ENCODE measurements around the gene PLAC8.
A peak's percentile ranks its signal among the peaks of the same experiment; 100 is the strongest.
"Not testable (repeated sequence)": the region's sequence is repeated elsewhere in the genome, so short reads cannot be mapped to it uniquely, and the experiment has no call there.

PLAC8 gene

GRCh38 chr4:83114576-83114975 lies at the start of gene PLAC8:
Gene PLAC8 (minus strand): TSS chr4:83114729. CDS start chr4:83107921, 6,808 bp downstream.
- DNase-seq = peak; percentile 59

- DNase-seq = no peak
Observed at GRCh38 chr4:83153417-83153816, 38.9 kb upstream of the PLAC8 start.

GRCh38 chr4:83152746-83153145 lies 38.2 kb upstream of the PLAC8 start:
- DNase-seq = no peak

- no peak for DNase-seq
Observed at GRCh38 chr4:83151651-83152050, 37.1 kb upstream of the PLAC8 start.

- no peak for DNase-seq
Observed at GRCh38 chr4:83150653-83151330, 36.3 kb upstream of the PLAC8 start.

- no peak for DNase-seq
Observed at GRCh38 chr4:83149865-83150652, 35.5 kb upstream of the PLAC8 start.

GRCh38 chr4:83146841-83147240 lies 32.3 kb upstream of the PLAC8 start:
- DNase-seq = no peak

- DNase-seq = not testable (repeated sequence)
Observed at GRCh38 chr4:83145776-83146175, 31.2 kb upstream of the PLAC8 start.

- no peak for DNase-seq
Observed at GRCh38 chr4:83139514-83140156, 25.1 kb upstream of the PLAC8 start.

- DNase-seq = no peak
Observed at GRCh38 chr4:83138946-83139345, 24.4 kb upstream of the PLAC8 start.

GRCh38 chr4:83132065-83132464 lies 17.5 kb upstream of the PLAC8 start:
- DNase-seq = no peak

- DNase-seq = no peak
Observed at GRCh38 chr4:83129264-83129663, 14.7 kb upstream of the PLAC8 start.

GRCh38 chr4:83128240-83128929 lies 13.9 kb upstream of the PLAC8 start:
- no peak for DNase-seq

- peak; percentile 36 for DNase-seq
Observed at GRCh38 chr4:83125738-83126141, 11.2 kb upstream of the PLAC8 start.

- no peak for DNase-seq
Observed at GRCh38 chr4:83124111-83124780, 9.7 kb upstream of the PLAC8 start.

GRCh38 chr4:83121246-83121645 lies 6.7 kb upstream of the PLAC8 start:
- DNase-seq = no peak

- no peak for DNase-seq
Observed at GRCh38 chr4:83118869-83119268, 4.3 kb upstream of the PLAC8 start.

GRCh38 chr4:83115656-83116285 lies 1.2 kb upstream of the PLAC8 start:
- no peak for DNase-seq

- no peak for DNase-seq
Observed at GRCh38 chr4:83115000-83115399, 471 bp upstream of the PLAC8 start.

GRCh38 chr4:83113429-83113786 lies 1.1 kb downstream of the PLAC8 start:
- DNase-seq = peak; percentile 9

- DNase-seq = peak; percentile 35
Observed at GRCh38 chr4:83112678-83113428, 1.7 kb downstream of the PLAC8 start.

- DNase-seq = peak; percentile 8
Observed at GRCh38 chr4:83112231-83112630, 2.3 kb downstream of the PLAC8 start.

Data from activated CD4-positive, alpha-beta T cell treated with anti-CD3 and anti-CD28 coated beads, Interleukin-2, amount 50 U/mL, for 16 hours (primary cell).